OCI-LY1 (cell line): ENCODE data around the gene SRMS.

ENCODE experiments used
- CTCF ChIP-seq: fragments of 200-600 bp; sonication (generic), shearing (Covaris generic); IDR thresholded peaks from 2 replicates; pipeline ENCODE4 v1.5.1; 2017; ENCODE audit warnings: mild to moderate bottlenecking, antibody characterized with exemption, low read length, moderate library complexity, mixed read lengths
- EZH2 ChIP-seq: fragments of 200-600 bp; sonication (generic), shearing (Covaris generic); IDR thresholded peaks from 2 replicates; pipeline ENCODE4 v1.8.0; 2017; ENCODE audit warnings: borderline replicate concordance, mixed run types, mild to moderate bottlenecking, antibody characterized with exemption, low read length, moderate library complexity, mixed read lengths

- no peak for TF ChIP-seq CTCF
- no peak for TF ChIP-seq EZH2
Measured at GRCh38 chr20:63491635-63492230, 55.8 kb downstream of the SRMS start.
